ENCODE results near the gene NATD1. TPM values are rescaled to one million over a fixed set of nuclear protein-coding genes. Genes with fewer than 3 reads are reported as not detected.

Gene NATD1
- total RNA-seq, 1 experiment from 2014 or later: 7.3 TPM

- Histone ChIP-seq H4K8ac (replicated peaks; ENCODE audit: insufficient read length, low read depth, low read length) (no peak overlapping the region), H3K23me2 (ENCODE audit: insufficient read length, low read depth, low read length, poor library complexity, severe bottlenecking) (no peaks in the 10 kb centered on the region), H2BK15ac (ENCODE audit: low read depth, low read length) (no peak overlapping the region), H3K18ac (ENCODE audit: insufficient read length, low read depth, low read length) (no peak overlapping the region), H3K14ac (ENCODE audit: insufficient read depth, low read length) (no peak overlapping the region), H3K23ac (ENCODE audit: insufficient read length, low read depth, low read length) (no peak overlapping the region), H3K4ac (ENCODE audit: low read depth, low read length) (no peak overlapping the region), H3K4me1 (ENCODE audit: insufficient read depth, low read length) (no peaks in the 10 kb centered on the region), H4K20me1 (ENCODE audit: control insufficient read depth, insufficient read depth, insufficient read length) (peaks cover 2% of the 10 kb centered on the region), H3K9me3 (ENCODE audit: control insufficient read depth, low read depth, low read length) (peaks cover 20% of the 10 kb centered on the region), H3K56ac (ENCODE audit: insufficient read length, low read depth, low read length) (no peak overlapping the region), H2AK5ac (ENCODE audit: insufficient read length, low read length) (no peak overlapping the region), H3K79me1 (ENCODE audit: insufficient read depth, low read depth, low read length, poor library complexity, severe bottlenecking) (no peaks in the 10 kb centered on the region), H3K9ac (ENCODE audit: extremely low read depth, insufficient read length, low read length) (no peak overlapping the region), H3T11ph (ENCODE audit: low read length) (no peak overlapping the region), H4K5ac (ENCODE audit: insufficient read length, low read depth, low read length) (no peak overlapping the region), H2BK120ac (ENCODE audit: low read depth, low read length, poor library complexity, severe bottlenecking) (no peak overlapping the region), H2BK20ac (ENCODE audit: low read depth, low read length, poor library complexity, severe bottlenecking) (no peak overlapping the region), H3K4me2 (ENCODE audit: insufficient read depth, insufficient read length, low read length) (no peak overlapping the region), H2BK5ac (ENCODE audit: insufficient read length, low read length) (no peak overlapping the region), H3K27ac (ENCODE audit: insufficient read length, low read depth, low read length) (no peak overlapping the region), H4K91ac (ENCODE audit: insufficient read length, low read depth, low read length) (no peak overlapping the region), H2BK12ac (ENCODE audit: insufficient read length, low read depth, low read length) (no peak overlapping the region), H3K79me2 (ENCODE audit: insufficient read depth, low read length) (no peaks in the 10 kb centered on the region), H3K27me3 (ENCODE audit: insufficient read depth, low read length) (no peaks in the 10 kb centered on the region), H2AFZ (ENCODE audit: low read length) (no peak overlapping the region)
- Mint-ChIP-seq H3K36me3 (ENCODE audit: insufficient read depth in 1 of 3, low read depth in 3 of 3) (peaks cover 23 to 56% (median 33%) of the 10 kb centered on the region in 3 experiments), H3K27ac (no peak overlapping the region), H3K4me1 (no peaks in the 10 kb centered on the region; a peak in 1 of 4 replicates), H3K4me3 (no peak overlapping the region), H3K27me3 (ENCODE audit: low read depth) (peaks cover 5% of the 10 kb centered on the region; the same call in 1 of the 2 replicates), H3K9me3 (peaks cover 62 to 78% of the 10 kb centered on the region in 2 experiments)
- no peak for TF ChIP-seq CTCF (conservative IDR thresholded peaks at IDR 0.05)
- no peak for DNase-seq
- no CpG with 5 or more reads among the region's 19 CpGs for WGBS (ENCODE audit: extremely low coverage, insufficient read length, low lambda C conversion rate)
Observed at GRCh38 chr17:21301593-21302550, 48.7 kb upstream of the NATD1 start.
